ENCODE measurements around the gene CBLC. TPM values are rescaled to one million over a fixed set of nuclear protein-coding genes. Genes with fewer than 3 reads are reported as not detected.

Gene CBLC
- total RNA-seq, 1 donor = not detected

DNA sequence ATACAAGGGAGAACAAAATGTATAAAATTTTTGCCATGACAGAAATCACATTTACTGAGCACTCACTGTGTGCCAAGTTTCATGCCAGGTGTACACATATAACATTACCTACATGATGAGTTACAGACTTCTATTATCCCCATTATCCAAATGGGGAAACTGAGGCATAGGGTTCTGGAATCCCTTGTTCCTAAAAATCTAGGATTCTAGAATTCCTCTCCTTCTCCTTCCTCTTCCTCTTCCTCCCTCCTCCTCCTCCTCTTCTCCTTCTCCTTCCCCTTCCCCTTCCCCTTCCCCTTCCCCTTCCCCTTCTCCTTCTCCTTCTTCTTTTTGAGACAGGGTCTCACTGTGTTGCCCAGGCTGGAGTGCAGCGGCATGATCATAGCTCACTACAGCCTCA, 43.3 kb upstream of the CBLC start:
- no peak for DNase-seq (ENCODE audit: low read depth)
- TF ChIP-seq, protein P1, sequence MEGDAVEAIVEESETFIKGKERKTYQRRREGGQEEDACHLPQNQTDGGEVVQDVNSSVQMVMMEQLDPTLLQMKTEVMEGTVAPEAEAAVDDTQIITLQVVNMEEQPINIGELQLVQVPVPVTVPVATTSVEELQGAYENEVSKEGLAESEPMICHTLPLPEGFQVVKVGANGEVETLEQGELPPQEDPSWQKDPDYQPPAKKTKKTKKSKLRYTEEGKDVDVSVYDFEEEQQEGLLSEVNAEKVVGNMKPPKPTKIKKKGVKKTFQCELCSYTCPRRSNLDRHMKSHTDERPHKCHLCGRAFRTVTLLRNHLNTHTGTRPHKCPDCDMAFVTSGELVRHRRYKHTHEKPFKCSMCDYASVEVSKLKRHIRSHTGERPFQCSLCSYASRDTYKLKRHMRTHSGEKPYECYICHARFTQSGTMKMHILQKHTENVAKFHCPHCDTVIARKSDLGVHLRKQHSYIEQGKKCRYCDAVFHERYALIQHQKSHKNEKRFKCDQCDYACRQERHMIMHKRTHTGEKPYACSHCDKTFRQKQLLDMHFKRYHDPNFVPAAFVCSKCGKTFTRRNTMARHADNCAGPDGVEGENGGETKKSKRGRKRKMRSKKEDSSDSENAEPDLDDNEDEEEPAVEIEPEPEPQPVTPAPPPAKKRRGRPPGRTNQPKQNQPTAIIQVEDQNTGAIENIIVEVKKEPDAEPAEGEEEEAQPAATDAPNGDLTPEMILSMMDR (IDR thresholded peaks at IDR 0.05; ENCODE audit: insufficient read depth, low read length) = no peak
- no peak overlapping the region for H3K4me3 ChIP-seq (ENCODE audit: low read depth, low read length)

DNA sequence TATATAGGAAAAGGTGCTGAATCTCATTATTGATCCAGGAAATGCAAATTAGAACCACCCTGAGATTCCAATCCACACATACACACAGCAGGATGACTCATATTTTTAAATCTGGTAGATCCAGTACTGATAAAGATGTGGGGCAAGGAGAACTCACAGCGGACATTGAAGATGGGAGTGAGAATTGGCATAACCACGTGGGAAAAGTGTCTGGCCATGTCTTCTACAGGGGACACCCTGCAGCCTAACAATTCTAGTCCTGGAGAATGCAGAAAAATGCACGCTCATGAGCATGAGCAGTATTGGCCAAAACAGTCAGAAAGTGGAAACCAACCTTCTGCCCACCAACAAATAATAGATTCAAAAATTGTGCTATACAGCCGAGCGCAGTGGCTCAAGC, 42.7 kb upstream of the CBLC start:
- DNase-seq (ENCODE audit: low read depth) = no peak
- TF ChIP-seq, protein P1 (IDR thresholded peaks at IDR 0.05; ENCODE audit: insufficient read depth, low read length) = no peak
- no peak overlapping the region for H3K4me3 ChIP-seq (ENCODE audit: low read depth, low read length)

DNA sequence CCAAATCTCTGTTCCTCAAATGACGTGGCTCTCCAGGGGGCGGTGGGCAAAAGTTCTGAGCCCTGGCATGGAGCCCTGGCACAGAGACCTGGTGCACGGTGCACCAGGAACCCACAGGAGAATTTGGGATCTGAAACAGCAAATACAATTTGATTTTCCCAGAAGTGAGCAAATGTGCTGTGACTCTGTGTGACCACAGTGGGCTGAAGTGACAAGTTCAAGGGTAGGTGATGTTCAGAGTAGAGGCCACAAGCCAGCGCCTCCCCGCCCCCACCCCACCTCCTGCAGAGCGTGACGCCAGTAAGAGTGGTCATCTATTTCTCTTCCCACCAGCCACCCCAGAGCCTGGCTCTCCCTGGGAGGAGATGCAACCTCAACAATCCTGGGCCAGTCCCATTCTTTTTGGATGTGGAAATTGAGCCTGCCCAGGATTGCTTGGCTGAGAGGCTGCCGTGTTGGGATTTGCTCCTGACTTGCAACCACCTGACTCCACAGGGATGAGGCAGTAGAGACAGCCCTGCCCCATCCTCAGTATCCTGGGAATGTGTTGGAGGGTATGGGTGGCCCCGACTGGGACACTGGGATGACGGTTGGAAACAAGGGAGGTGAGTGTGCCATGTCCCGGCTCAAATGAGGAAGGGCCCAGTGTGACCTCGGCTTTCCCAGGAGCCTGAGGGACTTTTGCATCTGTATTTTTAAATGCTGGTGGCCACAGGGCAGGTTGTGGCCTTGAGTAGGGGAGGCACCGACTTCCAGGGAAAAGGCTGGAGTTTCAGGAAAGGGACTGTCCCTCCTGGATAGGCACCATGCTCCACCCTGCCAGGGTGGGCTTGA, 40.2 kb upstream of the CBLC start:
- peak; percentile 78 for DNase-seq (ENCODE audit: low read depth)
- TF ChIP-seq, protein P1 (IDR thresholded peaks at IDR 0.05; ENCODE audit: insufficient read depth, low read length) = no peak
- H3K4me3 ChIP-seq (ENCODE audit: low read depth, low read length) = no peak overlapping the region

DNA sequence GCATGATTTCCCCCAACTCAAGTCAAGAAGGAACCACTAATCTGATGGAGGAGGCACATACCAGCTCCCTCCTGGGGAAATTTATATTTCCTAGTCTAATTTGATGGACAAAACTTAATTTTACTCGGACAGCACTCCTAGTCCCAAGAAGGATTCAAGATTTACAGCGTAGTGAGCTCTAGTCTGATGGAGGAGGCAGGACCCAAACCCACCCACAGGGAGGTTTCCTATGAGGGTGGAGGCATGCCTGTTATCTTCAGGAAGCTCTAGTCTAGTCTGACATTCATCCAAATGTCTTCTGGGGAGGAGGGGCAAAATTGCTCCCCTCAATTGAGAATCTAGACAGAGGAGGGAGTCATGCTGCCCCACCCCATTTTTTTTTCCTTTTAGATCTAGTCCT, 39.6 kb upstream of the CBLC start:
- TF ChIP-seq, protein P1 (IDR thresholded peaks at IDR 0.05; ENCODE audit: insufficient read depth, low read length) = no peak
- no peak for DNase-seq (ENCODE audit: low read depth)
- H3K4me3 ChIP-seq (ENCODE audit: low read depth, low read length) = no peak overlapping the region

DNA sequence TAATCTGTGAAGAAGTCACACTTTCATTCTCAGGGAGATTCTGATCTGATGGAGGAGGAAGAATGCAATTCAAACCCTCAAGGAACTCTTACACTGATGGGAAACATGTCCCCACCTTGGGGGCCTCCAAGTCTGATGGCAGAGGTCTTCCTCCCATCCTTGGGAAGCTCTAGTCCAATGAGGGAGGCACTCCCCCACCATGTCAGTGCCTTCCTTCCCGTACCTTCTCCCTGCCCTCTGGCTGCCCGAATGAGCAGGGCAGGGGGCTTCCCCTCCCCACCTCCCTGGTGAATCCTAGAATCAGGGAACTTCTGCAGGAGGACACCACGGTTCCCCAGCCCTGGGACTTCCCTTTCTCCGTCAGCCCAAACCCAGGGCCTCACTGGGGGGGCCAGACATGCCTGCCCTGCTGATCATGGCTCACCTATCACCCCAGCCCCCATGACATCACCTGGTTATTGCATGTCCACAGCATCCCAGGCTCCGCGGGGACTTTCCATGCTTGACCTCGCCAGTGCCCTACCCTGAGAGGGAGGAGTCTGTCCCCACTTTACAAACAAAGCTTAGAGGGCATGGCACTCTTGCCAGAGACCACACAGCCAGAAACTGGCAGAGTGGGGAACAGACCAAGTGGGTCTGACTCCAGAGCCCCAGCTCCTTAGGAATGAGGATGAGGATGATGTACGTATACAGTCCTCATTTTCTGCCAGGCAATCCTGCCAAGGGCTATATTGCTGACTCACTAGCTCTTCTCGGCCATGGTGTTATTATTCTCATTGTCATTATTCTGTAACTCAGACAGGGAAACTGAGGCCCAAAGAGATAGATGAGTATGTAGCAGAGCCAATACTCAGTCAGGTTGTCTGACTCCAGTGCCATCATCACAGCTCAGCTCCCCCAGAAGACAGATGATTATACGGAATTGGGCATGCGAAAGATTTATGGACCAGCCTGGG, 38.8 kb upstream of the CBLC start:
- DNase-seq (ENCODE audit: low read depth) = peak; percentile 48
- H3K4me3 ChIP-seq (ENCODE audit: low read depth, low read length) = no peak overlapping the region
- TF ChIP-seq, protein P1 (IDR thresholded peaks at IDR 0.05; ENCODE audit: insufficient read depth, low read length) = no peak

DNA sequence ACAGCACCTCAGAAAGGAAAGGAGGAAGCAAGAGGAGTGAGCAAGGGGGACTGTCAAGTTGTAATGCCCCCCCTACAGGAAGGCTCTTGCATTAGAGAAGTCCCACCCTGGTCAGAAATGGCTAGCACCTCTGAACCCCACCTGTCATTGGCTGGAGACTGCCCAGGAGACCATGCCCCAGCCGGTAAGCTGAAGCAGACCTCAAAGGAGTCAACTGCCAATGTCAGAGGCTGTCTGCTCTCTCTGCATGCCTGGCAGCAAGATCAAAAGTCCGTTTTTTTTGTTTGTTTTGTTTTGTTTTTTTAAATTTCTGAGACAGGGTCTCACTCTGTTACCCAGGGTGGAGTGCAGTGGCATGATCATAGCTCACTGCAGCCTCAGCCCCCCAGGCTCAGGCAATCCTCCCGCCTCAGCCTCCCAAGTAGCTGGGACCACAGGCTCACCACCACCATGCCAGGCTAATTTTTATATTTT, 37.3 kb upstream of the CBLC start:
- TF ChIP-seq, protein P1 (IDR thresholded peaks at IDR 0.05; ENCODE audit: insufficient read depth, low read length) = peak; percentile 12
- H3K4me3 ChIP-seq (ENCODE audit: low read depth, low read length) = no peak overlapping the region
- DNase-seq (ENCODE audit: low read depth) = no peak
